Renal cortical epithelial cell (primary cell): ENCODE measurements around the gene GOLT1A. TPM values are rescaled to one million over a fixed set of nuclear protein-coding genes. Genes with fewer than 3 reads are reported as not detected.
A peak's percentile ranks its signal among the peaks of the same experiment; 100 is the strongest.

Source experiments
- DNase-seq: peaks from one replicate; pipeline ENCODE4 v3.0.0-alpha.2; 2011; ENCODE audit warnings: low read depth
- total RNA-seq: library from RNA; depleted of rRNA; stranded (reverse); fragments of >200 nt; gene quantifications from 2 replicates; pipeline ENCODE4 v1.2.3, GENCODE V29; 2014

GOLT1A gene
- total RNA-seq, 1 donor from 2014 or later, result 0.75 TPM

DNA sequence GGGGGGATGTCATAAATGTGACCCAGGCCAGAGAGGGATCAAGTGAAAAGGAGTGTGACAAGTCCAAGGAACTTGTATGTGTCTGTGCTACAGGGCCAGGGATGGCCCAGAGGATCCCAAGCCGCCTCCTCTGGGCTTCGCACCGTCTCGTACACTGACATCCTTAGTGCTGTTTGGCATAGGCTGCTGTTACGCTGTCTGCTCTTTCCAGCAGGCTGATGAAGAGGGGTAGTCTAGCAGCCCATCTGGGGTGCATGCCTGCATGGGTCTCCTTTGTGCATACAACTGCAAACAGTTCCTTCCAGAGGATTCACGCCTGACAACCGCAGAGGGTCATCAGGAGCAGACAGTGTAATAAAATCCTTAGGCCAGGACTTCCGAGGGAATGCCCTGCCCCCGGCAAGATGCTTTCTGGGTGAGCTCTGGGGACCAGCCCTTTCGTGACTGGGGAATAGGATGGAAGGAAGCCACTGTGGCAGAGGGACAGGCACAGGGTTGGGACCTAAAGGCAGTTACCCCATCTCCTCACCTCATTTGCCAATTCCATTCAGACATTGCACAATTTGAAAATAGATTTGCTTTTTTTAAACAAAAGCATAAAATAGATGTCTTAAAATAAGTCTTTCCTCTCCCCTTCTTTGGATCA lies 6.3 kb upstream of the GOLT1A start:
- DNase-seq, result no peak

GRCh38 chr1:204218552-204218951 lies 4.8 kb upstream of the GOLT1A start:
- no peak for DNase-seq

GRCh38 chr1:204217648-204218000 lies 3.8 kb upstream of the GOLT1A start:
- no peak for DNase-seq

GRCh38 chr1:204216880-204217647 lies 3.3 kb upstream of the GOLT1A start:
- no peak for DNase-seq

DNA sequence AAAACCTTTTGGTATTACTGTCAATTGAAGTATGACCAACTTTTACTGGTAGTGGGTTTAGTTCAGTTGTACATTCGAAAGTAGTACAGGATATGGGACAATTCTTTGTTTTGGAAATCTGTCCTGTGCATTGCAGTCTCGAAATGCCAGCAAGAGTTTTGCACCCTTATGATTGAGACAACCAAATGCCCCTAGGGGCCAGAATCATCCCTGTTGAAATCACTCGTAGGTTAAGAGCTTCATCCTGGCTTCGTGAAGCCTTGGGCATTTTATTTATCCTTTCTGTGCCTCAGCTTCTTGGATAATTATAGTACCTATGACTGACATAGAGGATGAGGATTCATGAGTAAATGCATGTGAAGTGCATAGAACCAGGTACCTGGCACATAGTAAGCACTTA lies 2.4 kb upstream of the GOLT1A start:
- no peak for DNase-seq

DNA sequence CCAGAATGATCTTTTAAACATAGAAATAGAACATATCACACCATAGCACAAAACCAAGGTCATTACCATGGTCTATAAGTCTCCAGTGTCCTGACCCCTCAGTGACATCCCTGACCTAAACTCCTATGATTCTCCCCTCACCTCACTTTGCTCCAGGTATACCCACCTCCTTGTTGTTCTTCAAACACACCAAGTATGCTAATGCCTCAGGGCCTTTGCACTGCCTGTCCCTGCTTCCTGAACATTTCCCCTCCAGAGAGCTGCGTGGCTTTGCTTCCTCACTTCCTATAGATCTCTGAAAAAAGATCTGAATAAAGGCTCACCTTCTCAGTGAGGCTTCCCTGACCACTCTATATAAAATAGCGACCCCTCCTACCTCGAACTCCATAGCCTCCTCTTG lies 1.1 kb downstream of the GOLT1A start:
- no peak for DNase-seq

DNA sequence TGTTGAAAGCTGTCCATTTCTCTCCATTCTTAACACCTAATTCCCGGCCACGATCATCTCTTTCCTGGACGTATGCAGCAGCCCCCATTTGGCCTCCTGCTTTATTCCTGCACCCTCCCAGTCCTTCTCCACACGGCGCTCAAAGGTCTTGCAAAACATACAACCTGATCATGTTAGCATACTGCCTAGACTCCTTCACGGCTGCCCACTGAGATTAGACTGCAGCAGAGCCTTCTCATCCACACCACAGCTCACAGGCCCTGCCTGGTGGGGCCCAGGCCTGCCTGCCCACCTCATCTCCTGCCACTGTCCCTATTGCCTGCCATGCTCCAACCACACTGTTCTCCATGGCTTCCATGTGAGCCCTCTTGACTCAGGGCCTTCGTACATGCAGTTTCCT lies 2.7 kb downstream of the GOLT1A start:
- no peak for DNase-seq

DNA sequence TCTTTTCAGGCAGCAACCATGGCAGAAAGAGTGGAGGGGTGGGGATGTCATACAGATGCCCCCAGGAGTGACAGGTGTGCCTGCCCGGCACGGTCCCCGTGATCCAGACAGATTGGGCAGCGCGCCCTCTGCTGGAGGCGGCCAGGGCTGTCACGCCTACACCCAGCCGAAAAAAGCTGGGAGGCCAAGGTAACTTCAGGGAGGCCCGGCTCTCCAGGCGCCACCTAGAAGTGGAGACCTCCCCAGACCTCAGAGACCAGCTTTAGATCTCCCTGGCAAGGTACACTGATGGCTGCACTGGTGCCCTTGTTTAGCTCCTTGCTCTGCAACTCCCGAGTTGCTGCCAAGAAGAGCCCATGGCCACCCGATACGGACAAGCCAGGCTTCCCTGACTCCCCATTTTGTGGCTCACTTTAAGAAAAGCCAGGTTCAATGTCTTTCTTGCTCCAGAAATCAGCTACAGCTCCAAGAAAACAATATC lies 6.6 kb downstream of the GOLT1A start:
- no peak for DNase-seq

DNA sequence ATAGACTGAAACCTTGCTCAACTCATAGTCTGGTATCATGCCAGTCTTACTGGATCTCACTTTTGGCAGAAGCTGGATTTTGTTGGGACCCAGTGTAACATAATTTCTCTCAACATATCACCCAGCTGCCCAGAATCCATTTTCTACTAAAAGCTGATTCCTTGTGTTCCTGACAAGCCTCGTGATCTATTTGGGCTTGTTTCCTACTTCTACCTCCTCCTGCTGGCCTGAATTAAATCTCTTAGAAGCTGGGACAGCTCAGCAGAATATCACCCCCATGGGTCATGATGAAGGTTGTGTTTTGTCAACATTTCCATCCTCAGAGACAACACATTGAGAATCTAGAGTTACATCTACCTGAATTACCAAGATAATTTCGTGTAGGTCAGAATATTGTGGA lies 7.7 kb downstream of the GOLT1A start:
- DNase-seq, result no peak

- no peak for DNase-seq
Measured at GRCh38 chr1:204205486-204205885, 8.3 kb downstream of the GOLT1A start.

GRCh38 chr1:204204944-204205343 lies 8.8 kb downstream of the GOLT1A start:
- DNase-seq, result no peak

- DNase-seq, result peak; percentile 28
Measured at GRCh38 chr1:204203206-204203767, 10.5 kb downstream of the GOLT1A start.

- DNase-seq, result no peak
Measured at GRCh38 chr1:204202481-204202880, 11.3 kb downstream of the GOLT1A start.

DNA sequence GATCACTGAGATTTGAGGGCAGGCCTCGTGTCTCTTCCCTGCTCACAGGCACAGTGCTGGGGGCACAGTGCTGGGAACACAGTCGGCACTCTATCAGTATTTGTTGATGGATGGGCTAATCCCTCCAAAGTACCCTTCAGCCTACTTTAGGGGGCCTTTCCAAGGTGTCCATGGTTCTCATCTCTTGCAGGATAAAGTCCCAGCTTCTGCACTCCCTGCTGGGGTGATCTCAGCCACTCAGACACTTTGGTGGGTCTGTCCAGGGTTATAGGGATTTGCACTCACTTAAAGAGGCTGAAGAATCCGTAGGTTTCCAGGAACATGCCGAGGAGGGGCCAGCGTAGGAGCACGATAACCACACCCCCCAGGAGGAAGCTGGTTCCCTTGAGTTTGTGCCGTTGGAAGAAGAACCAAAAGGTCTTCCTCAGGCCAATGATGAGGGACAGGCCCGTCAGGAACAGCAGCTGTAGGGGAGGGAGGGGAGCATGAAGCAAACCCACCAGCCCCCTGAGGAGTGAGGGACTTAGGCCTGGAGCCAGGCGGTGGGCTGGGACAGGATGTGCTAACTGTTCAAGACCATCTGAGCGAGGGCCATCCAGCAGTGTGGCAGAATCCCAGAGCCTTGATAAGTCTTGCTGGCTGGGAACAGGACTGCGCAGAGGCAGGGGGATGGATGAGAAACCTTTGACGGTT lies 12.3 kb downstream of the GOLT1A start:
- no peak for DNase-seq

DNA sequence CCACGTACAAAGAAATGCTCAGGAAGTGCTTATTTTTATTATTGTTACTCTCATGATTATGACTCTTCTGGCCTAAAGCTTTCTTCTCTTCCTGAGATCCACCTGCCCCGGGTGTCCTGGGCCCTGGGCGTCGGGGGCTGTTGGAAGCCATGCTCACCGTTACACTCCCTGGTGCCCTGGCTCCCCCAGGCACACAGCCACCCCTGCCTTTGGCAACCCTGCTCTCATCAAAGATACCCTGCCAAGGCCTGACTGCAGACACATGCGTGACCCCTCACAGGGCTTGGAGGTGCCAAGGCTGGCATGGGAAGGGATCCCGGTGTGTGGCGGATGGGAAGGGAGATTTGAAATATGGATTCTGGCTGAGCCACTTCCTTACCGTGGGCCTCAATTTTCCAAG lies 14.2 kb downstream of the GOLT1A start:
- DNase-seq, result no peak

DNA sequence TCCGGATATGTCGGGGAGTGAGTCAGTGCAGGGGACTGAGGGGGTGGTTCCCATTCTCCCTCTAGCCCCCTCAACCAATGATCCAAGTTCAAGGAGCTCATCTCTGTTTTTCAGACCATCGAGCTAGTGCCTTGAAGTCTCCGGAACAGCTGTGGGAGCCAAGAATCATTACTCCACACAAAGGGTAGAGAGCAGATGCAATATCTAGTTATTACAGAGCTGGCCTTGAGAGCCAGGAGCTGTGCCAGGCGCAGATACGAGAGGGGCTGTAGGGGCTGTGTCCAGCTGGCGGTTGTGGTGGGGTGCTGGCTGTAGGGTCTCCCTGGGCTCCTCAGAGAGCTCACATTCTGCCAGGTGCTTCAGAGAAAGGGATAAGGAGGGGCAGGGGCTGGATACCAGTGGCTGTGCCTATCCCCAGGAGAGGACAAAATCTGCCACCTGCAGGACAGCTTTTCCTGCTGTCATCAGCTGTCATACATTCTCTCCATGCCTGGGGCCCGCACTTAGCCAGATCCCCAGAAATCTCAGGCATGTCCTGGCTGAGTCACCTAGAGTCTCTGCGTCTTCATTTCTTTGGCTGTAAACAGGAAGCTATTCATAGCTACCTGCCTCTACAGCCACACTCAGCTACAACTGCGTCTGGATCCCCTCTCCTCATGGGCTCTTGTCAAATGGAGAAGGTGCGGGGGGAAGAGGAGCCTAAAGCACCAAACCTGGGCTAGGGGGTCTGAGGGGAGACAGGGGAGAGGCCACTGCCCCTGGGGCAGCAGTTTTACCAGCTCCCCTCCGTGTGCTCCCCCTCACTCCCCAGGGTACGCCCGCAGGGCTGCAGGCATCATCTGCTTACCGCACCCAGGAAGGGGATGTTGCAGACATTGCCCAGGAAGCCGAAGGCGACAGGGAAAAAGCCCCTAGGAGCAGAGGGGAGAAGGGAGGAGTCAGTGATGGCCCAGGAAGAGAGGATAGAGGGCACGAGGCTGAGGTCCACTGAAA lies 15.1 kb downstream of the GOLT1A start:
- peak; percentile 88 for DNase-seq

DNA sequence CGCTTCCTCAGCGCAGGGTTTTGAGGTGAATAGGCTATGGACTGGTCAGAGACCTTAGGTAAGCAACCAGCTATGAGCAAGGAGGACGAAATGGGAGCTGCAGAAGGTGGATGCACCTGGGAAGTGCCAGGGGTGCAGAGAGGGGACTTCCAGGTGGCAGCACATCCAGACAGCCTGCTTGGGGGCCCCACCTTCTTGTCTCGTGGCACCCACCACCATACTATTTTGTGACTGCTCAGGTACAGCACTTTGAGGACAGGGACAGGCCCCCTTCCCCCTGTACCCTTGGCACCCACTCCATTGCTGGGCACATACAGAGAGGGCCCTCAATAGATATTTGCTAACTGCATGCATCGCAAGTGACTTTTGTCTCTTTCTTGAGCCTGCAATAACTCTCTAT lies 16.7 kb downstream of the GOLT1A start:
- DNase-seq, result no peak

DNA sequence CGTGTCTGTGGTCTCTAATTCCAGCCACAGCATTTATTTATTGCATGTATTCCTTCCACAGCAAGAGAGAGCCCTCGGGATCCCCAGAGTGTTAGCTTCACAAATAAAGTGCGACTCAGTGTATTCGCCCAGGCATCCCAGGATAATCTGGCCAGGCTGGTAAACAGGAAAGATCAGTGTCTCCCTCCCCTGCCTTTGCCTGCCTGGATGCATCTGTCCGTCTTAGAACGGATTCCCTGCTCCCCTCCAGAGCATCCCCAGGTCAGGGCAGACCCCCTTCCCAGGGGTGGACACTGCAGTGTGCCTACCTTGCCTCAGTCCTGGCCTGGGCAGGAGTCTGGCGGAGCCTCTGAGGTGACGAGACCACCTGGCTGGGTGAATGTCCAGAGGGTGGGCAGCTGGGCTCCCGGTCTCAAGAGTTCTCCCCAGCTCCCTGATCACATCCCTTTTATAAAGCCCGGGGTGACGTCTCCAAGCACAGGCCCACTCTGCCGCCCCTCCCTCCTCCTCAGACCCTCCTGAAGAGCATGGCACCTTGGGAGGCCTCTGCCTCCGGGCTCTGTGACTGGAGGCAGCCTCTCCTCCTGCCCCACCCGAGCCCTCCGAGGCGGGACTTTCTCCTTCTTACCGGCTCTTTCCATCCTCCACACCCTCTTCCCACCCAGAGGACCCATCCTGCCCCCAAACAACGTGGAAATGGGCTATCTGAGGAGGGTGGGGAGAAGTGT lies 17.6 kb downstream of the GOLT1A start, which contains the start of gene KISS1:
KISS1 (minus strand) TSS at position 424 of the 728 bp plus-strand sequence. CDS start 3,615 bp downstream, outside the sequence.
- DNase-seq, result no peak

GRCh38 chr1:204194771-204195170 lies 19.0 kb downstream of the GOLT1A start:
- no peak for DNase-seq

- no peak for DNase-seq
Measured at GRCh38 chr1:204194080-204194479, 19.7 kb downstream of the GOLT1A start.
